ENCODE results near the gene KRT79. TPM values are rescaled to one million over a fixed set of nuclear protein-coding genes. Genes with fewer than 3 reads are reported as not detected.

KRT79 gene
- total and polyA plus RNA-seq, 12 donors: 0.30 TPM; not detected in 11

GRCh38 chr12:52826611-52827498 is 7.3 kb downstream of the KRT79 start:
- Histone ChIP-seq H3K27ac (no peak overlapping the region), H3K9me3 (no peaks in the 10 kb centered on the region), H3K4me1 (no peaks in the 10 kb centered on the region), H3K4me3 (no peak overlapping the region), H3K27me3 (peaks cover 0 to 21% (median 6%) of the 10 kb centered on the region in 7 donors), H3K36me3 (no peaks in the 10 kb centered on the region)
- intact Hi-C loops (cut with DNase I): no loop called here
- no peak for TF ChIP-seq CTCF (IDR thresholded peaks at IDR 0.05)
- no peak for DNase-seq
- no peak for ATAC-seq
- WGBS, 2 donors: 87 to 92% methylated on average over 11 of the region's 11 CpGs

GRCh38 chr12:52825961-52826360 is 8.2 kb downstream of the KRT79 start:
- intact Hi-C loops (cut with DNase I): no loop called here

GRCh38 chr12:52824741-52825410 is 9.2 kb downstream of the KRT79 start:
- 85 to 88% methylated on average over 5 of the region's 5 CpGs for WGBS, 2 donors
- Histone ChIP-seq H3K27me3 (peaks cover 0 to 28% (median 7%) of the 10 kb centered on the region in 7 donors), H3K4me1 (no peaks in the 10 kb centered on the region), H3K4me3 (no peak overlapping the region), H3K36me3 (no peaks in the 10 kb centered on the region), H3K9me3 (no peaks in the 10 kb centered on the region), H3K27ac (no peak overlapping the region)
- DNase-seq (no peak), ATAC-seq (no peak)
- no peak for TF ChIP-seq CTCF (IDR thresholded peaks at IDR 0.05)
- intact Hi-C loops (cut with DNase I): no loop called here

More at GRCh38 chr12:52825961-52826360, 8.2 kb downstream of the KRT79 start:
- H3K9me3 ChIP-seq: no peaks in the 10 kb centered on the region
- H3K27me3 ChIP-seq: peaks cover 0 to 21% (median 6%) of the 10 kb centered on the region in 7 donors
- TF ChIP-seq CTCF (IDR thresholded peaks at IDR 0.05): no peak
- H3K4me1 ChIP-seq: no peaks in the 10 kb centered on the region
- 64 to 65% methylated on average over 4 of the region's 4 CpGs for WGBS, 2 donors
- H3K27ac ChIP-seq: no peak overlapping the region
- ATAC-seq: no peak
- DNase-seq: no peak
- no peaks in the 10 kb centered on the region for H3K36me3 ChIP-seq
- no peak overlapping the region for H3K4me3 ChIP-seq

- WGBS, 2 donors: 86 to 88% methylated on average over 15 of the region's 15 CpGs
- H3K27ac ChIP-seq: no peak overlapping the region
- H3K4me3 ChIP-seq: no peak overlapping the region
- H3K9me3 ChIP-seq: no peaks in the 10 kb centered on the region
- H3K4me1 ChIP-seq: no peaks in the 10 kb centered on the region
- no peak for TF ChIP-seq CTCF (IDR thresholded peaks at IDR 0.05)
- DNase-seq (no peak), ATAC-seq (no peak)
- peaks cover 0 to 36% (median 15%) of the 10 kb centered on the region in 7 donors for H3K27me3 ChIP-seq
- H3K36me3 ChIP-seq: no peaks in the 10 kb centered on the region
- intact Hi-C loops (cut with DNase I): no loop called here
Observed at GRCh38 chr12:52823761-52824450, 10.2 kb downstream of the KRT79 start.
